Stomach (tissue), 9 donors: ENCODE data around the gene STX10. TPM values are rescaled to one million over a fixed set of nuclear protein-coding genes. Genes with fewer than 3 reads are reported as not detected.

ENCODE experiments used
- DNase-seq, 2 donors: peaks; one replicate each; pipeline versions ENCODE4 v3.0.0 to v3.0.0-alpha.2; 2013 to 2019
- H3K27ac ChIP-seq, 5 donors: fragments of 200-600 bp in 4 of 5; sonication (generic) in 4 of 5; one replicate each; pipeline ENCODE4 v1.5.1; 2013 to 2019; ENCODE audit warnings: mild to moderate bottlenecking in 1 of 5, moderate library complexity in 1 of 5
- H3K27me3 ChIP-seq, 3 donors: fragments of 200-600 bp; sonication (generic); one replicate each; pipeline ENCODE4 v1.5.1; 2017 to 2019; ENCODE audit warnings: mixed run types in 1 of 3
- H3K36me3 ChIP-seq, 4 donors: fragments of 200-600 bp; sonication (generic); 1 replicate in 3 of 4; 2 replicates in 1 of 4; pipeline ENCODE4 v1.5.1; 2016 to 2019
- H3K4me1 ChIP-seq, 4 donors: fragments of 200-600 bp; sonication (generic); one replicate each; pipeline ENCODE4 v1.5.1; 2016 to 2019
- H3K4me3 ChIP-seq, 4 donors: fragments of 200-600 bp; sonication (generic) in 3 of 4; one replicate each; pipeline ENCODE4 v1.5.1; 2016 to 2019; ENCODE audit warnings: mild to moderate bottlenecking in 1 of 4
- H3K9me3 ChIP-seq, 4 donors: fragments of 200-600 bp; sonication (generic); one replicate each; pipeline ENCODE4 v1.5.1; 2016 to 2019
- CTCF ChIP-seq, 7 experiments: fragments of 450-650 bp in 4 of 7; fragments of 200-600 bp in 3 of 7; sonication (generic) in 3 of 7; IDR thresholded peaks; one replicate each; pipeline ENCODE4 v1.5.1; 2016 to 2019; ENCODE audit warnings: antibody characterized with exemption in 7 of 7, control low read depth in 2 of 7, mild to moderate bottlenecking in 1 of 7
- EP300 ChIP-seq: sonication (generic); formaldehyde crosslinking; IDR thresholded peaks from one replicate; pipeline ENCODE4 v1.6.1; 2017; ENCODE audit warnings: antibody characterized with exemption
- POLR2A ChIP-seq, 4 donors: fragments of 450-650 bp; IDR thresholded peaks; one replicate each; pipeline ENCODE4 v1.6.1; 2016; ENCODE audit warnings: antibody characterized with exemption in 4 of 4, control low read depth in 2 of 4, mild to moderate bottlenecking in 1 of 4, moderate library complexity in 1 of 4
- POLR2AphosphoS5 ChIP-seq, 3 donors: sonication (generic); formaldehyde crosslinking; IDR thresholded peaks; one replicate each; pipeline ENCODE4 v1.6.1; 2016; ENCODE audit warnings: antibody characterized with exemption in 3 of 3
- WGBS, 5 donors: extraction: QIAGEN DNeasy Blood & Tissue Kit in 3 of 5; methylation state at CpG; one replicate each; pipeline versions ENCODE4 v1.1.5 to v1.1.7; 2013 to 2018; 5-methylcytosine and 5-hydroxymethylcytosine counted together
- intact Hi-C: fragments of 100-400 bp; cut with DNase I; formaldehyde crosslinking; loops from one replicate; pipeline ENCODE4 v1.15.1; 2023; ENCODE audit warnings: low total_unique reads
- polyA plus RNA-seq, 3 donors: library from polyadenylated mRNA; stranded (reverse); fragments of 200-250 nt; gene quantifications; one replicate each; pipeline ENCODE4 v1.2.3, GENCODE V29; 2013
- total RNA-seq, 5 donors: library from RNA; depleted of rRNA; stranded (reverse); fragments of >200 nt; gene quantifications; one replicate each; pipeline versions ENCODE4 v1.1.0 to v1.2.3, GENCODE V29; 2014 to 2016
- donor health status: healthy with polysubstance abuse.
- donor health status: Bipolar disorder and iron deficiency.
- donor health status: healthy.

Gene STX10
- total and polyA plus RNA-seq, 8 donors, result 20.4 to 942 (median 104) TPM

GRCh38 chr19:13132471-13133180 is 17.5 kb downstream of the STX10 start:
- Histone ChIP-seq H3K4me1 (peaks cover 0 to 41% (median 19%) of the 10 kb centered on the region in 4 donors), H3K9me3 (no peaks in the 10 kb centered on the region), H3K4me3 (no peak overlapping the region), H3K27me3 (no peaks in the 10 kb centered on the region), H3K27ac (peak overlapping the region in 1 of 5 donors; percentile 34), H3K36me3 (peaks cover 24 to 31% (median 29%) of the 10 kb centered on the region in 4 donors)
- TF ChIP-seq EP300, result no peak
- no peak for TF ChIP-seq CTCF (IDR thresholded peaks at IDR 0.05)
- TF ChIP-seq POLR2A (IDR thresholded peaks at IDR 0.05), result no peak
- no peak for TF ChIP-seq POLR2AphosphoS5 (IDR thresholded peaks at IDR 0.05)
- 61 to 81% (median 67%) methylated on average over 8 of the region's 8 CpGs for WGBS, 5 donors
- intact Hi-C loops, result no loop called here
- DNase-seq, result no peak

DNA sequence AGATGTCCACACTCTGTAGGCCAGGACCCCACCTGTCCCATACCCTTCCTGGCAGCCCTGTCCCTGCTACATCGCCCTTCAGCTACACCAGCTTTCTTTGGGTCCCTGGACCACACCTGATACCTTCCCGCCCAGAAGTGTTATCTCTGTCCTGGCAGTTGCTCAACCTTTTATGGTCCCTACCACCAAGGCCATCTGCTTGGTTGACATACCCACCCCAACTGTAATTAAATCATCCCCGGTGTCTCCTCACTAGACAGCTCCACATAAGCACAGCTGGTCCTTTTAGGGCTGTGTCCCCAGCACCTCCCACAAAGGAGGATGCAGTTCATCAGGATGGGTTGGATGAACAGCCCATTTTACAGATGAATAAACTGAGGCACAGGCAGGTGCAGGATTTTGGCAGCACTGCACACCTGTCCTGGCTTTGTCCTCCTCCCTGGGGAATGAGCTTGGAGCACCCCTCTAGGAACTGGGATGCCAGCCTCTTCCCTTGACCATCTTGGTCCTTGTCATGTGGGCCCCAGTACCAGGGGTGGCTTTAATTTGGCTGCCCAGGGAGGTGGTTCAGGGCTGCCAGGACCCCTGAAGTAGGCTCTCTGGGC is 19.2 kb downstream of the STX10 start:
- Histone ChIP-seq H3K27me3 (no peaks in the 10 kb centered on the region), H3K9me3 (no peaks in the 10 kb centered on the region), H3K4me1 (peaks cover 0 to 42% (median 22%) of the 10 kb centered on the region in 4 donors), H3K27ac (no peak overlapping the region), H3K36me3 (peaks cover 10 to 20% (median 20%) of the 10 kb centered on the region in 4 donors), H3K4me3 (no peak overlapping the region)
- intact Hi-C loops, result no loop called here
- no peak for DNase-seq
- WGBS, 5 donors, result 83 to 92% (median 91%) methylated on average over 3 of the region's 3 CpGs
- TF ChIP-seq EP300 (no peak), CTCF (IDR thresholded peaks at IDR 0.05) (no peak), POLR2A (IDR thresholded peaks at IDR 0.05) (no peak), POLR2AphosphoS5 (IDR thresholded peaks at IDR 0.05) (no peak)

DNA sequence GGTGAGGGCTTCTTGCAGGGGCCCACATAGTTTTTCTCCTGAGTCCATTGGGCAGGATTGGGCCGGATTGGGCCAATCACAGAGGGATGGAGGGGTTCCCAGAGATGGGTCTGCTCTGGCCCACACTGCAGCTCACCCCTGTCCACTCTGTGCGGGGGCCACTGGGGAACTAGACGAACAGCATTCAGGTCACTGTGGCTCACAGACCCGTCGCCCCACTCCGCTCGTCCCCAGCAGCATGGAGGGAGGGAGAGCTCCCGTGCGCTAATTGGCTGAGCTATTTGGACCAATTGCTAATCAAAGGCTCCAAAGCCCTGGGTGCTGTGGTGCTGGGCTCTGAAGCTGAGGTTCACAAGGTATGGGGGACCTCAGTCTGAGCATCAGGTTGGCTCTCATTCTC is 20.8 kb downstream of the STX10 start:
- TF ChIP-seq POLR2A (IDR thresholded peaks at IDR 0.05) (no peak), POLR2AphosphoS5 (IDR thresholded peaks at IDR 0.05) (no peak), EP300 (no peak), CTCF (IDR thresholded peaks at IDR 0.05) (no peak)
- no peaks in the 10 kb centered on the region for H3K27me3 ChIP-seq
- intact Hi-C loops, result no loop called here
- peaks cover 0 to 12% (median 10%) of the 10 kb centered on the region in 4 donors for H3K36me3 ChIP-seq
- no peak for DNase-seq
- WGBS, 5 donors, result 87 to 95% (median 91%) methylated on average over 6 to 9 of the region's 9 CpGs
- H3K4me3 ChIP-seq, result no peak overlapping the region
- H3K27ac ChIP-seq, result no peak overlapping the region
- no peaks in the 10 kb centered on the region for H3K9me3 ChIP-seq
- H3K4me1 ChIP-seq, result peaks cover 0 to 37% (median 20%) of the 10 kb centered on the region in 4 donors

- TF ChIP-seq EP300, result no peak
- no peak for TF ChIP-seq POLR2AphosphoS5 (IDR thresholded peaks at IDR 0.05)
- TF ChIP-seq POLR2A (IDR thresholded peaks at IDR 0.05), result no peak
- TF ChIP-seq CTCF (IDR thresholded peaks at IDR 0.05), result no peak
- H3K27ac ChIP-seq, result no peak overlapping the region
Observed at GRCh38 chr19:13128583-13128982, 21.6 kb downstream of the STX10 start.

More at GRCh38 chr19:13128583-13128982, 21.6 kb downstream of the STX10 start:
- peaks cover 0 to 29% (median 17%) of the 10 kb centered on the region in 4 donors for H3K4me1 ChIP-seq
- 31 to 57% (median 42%) methylated on average over 1 of the region's 1 CpG for WGBS, 5 donors
- intact Hi-C loops, result no loop called here
- H3K36me3 ChIP-seq, result peaks cover 0 to 15% (median 12%) of the 10 kb centered on the region in 4 donors
- no peaks in the 10 kb centered on the region for H3K27me3 ChIP-seq
- peak in 1 of 2 donors; percentile 26 for DNase-seq
- no peak overlapping the region for H3K4me3 ChIP-seq
- H3K9me3 ChIP-seq, result no peaks in the 10 kb centered on the region
